GM19328 (cell line): ENCODE data around the gene DCLK1.

Experiments
- ATAC-seq: cut with Tn5 transposase; IDR thresholded peaks from one replicate; pipeline ENCODE4 v1.9.1; 2021; ENCODE audit warnings: mild to moderate bottlenecking, moderate library complexity; ENCODE audit not compliant: unreplicated experiment

DCLK1 gene

DNA sequence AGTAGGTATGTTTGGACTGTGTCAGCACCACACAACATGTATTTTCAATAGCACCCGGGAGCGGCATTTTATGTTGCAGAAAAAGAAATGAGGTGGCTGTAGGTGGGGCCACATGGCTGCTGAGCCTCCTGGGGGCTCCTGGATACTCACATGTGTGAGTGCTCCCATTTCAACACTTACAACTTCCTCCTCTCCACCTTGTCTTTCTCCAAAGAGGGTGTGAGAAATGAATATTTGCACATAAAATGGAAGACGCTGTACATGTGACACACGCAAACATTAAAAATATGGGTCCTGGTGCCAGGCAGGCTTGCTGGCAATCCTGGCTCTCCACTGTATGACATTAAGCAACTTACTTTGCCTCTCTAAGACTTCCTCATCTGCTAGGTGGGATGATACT, 222.1 kb downstream of the DCLK1 start:
- no peak for ATAC-seq

GRCh38 chr13:35908226-35908625, 223.0 kb downstream of the DCLK1 start:
- no peak for ATAC-seq

DNA sequence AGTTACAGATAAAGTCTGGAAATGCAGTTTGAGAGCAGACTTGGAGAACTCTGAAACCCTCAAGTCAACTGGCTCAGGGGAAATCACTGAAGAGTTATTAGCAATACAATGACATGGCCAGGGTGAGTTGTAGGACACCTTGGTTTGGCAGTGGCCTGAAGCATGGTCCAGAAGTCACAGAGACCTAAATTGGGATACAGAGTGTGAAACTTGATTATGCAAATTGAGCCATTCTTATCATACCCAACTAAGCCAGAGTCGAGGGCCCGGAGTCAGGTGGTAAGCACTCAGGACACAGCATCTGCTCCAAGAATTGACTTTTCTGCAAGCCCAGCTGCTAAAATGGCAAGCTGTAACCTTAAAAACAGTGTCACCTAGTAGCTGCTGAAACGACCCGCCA, 224.5 kb downstream of the DCLK1 start:
- ATAC-seq: no peak

- no peak for ATAC-seq
Measured at GRCh38 chr13:35903075-35903474, 228.1 kb downstream of the DCLK1 start.

DNA sequence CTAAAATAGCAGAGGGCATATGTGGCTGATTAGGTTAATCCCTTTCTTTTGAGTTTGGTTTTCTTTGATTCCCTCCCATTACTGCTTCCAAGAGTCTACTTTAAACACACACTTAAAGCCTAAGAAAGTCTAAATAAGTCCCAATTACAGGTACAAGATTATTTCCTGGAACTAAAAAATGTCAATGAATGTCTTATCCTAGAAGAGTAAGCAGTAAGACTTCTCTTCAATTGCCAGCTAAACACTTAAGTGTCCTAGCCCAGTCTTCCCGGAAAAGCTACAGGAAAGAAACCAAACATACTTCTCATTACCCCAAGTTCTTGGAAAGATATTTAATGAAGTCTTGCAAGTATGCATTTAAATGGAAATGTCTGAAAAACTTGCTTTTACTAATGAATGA, 233.1 kb downstream of the DCLK1 start:
- no peak for ATAC-seq

DNA sequence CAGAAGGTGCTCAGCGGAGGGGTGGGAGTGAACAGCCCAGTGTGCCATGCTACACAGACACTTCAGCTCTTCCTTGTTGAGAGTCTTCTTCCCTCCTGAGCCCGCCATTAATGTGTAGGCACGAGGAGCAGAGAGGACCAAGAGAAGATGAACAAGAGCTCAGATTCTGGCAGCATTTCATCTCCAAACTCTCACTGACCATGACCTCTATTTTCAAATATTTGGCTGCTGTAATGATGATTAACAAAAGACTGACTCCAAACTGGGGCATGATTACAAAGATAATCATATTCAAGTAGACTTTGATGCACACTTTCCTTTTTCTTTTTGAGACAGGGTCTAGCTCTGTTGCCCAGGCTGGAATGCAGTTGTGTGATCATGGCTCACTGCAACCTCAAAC, 236.5 kb downstream of the DCLK1 start:
- ATAC-seq: no peak

GRCh38 chr13:35892837-35893814, 238.1 kb downstream of the DCLK1 start:
- no peak for ATAC-seq

GRCh38 chr13:35891507-35892441, 239.4 kb downstream of the DCLK1 start:
- ATAC-seq: no peak

DNA sequence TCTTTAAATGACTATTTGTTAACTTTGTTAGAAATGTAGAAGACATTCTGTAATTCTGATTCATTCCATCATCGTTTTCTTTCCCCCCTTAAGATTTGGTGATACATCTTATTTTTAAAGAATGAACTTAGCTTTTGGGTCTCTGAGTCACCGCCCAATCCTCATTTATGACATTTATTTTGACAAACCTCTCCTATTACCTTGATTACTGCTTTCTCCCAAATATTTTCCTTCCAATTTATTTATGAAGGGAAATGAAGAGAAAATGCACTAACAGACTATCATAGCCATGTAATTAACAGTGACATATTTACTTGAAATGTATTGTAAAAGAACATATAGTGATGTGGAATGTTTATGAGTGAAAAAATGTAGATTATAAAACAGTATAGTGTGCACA, 241.6 kb downstream of the DCLK1 start:
- ATAC-seq: no peak

DNA sequence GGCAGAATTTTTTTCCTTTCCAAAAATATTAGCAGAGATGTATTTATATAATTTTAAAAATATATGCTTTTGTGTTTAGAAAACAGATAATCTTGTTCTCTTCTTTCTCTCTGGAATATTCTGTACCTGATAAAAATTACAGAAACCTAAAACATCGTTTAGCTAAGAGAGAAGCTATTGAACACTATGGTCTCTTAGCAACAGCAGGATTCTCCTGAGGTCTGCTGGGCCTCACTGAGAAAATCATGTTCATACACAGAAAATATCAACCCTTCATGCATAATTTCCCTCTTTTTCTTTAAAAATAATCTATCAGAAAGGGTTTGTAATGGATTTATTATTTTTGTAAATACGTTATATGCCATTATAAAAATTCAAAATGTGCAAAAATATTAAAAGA, 242.2 kb downstream of the DCLK1 start:
- no peak for ATAC-seq

DNA sequence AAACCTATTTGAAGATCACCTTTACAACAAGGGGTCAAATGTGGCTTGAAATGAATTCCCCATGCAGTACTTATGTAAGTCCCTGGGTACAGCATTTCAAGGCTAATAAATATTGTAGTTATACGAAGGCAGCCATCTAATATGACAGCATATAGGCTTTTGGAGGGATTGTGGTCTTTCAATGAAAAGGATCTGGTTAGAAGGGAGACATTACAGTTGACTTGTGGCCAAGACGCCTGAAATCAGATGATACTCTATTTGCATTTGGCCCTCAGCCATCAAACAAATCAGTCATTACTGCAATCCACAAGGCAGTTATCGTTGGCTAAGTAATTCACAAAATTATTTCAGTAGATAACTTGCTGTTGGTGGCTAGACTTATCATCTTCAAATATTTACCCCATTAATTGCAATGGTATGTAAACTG, 242.7 kb downstream of the DCLK1 start:
- ATAC-seq: no peak

DNA sequence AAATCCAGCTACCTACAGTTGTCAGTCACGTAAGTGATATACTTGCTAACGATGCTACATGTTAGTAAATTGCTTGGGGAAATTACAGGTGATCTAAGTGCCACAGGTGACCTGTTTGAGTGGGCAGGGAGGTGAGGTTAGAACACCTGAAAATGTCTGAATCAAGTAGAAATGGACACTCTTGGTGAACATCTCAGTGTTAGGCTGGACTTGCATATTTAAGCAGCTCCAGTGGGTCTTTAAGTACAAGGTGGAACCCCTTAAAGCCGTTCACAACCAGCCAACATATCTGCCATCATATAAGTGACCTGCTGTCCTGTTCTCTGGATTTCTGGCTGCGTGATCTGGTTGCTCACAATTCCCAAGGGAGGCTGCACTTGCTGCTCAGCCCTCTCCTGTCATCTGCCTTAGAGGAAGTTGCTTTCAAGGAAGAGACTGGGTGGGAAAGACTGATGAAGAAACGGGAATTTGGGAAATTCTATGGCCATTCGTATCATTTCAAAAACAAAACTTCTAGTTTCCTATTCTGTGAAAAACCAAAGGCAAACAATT, 244.0 kb downstream of the DCLK1 start:
- ATAC-seq: no peak

GRCh38 chr13:35886332-35887114, 244.7 kb downstream of the DCLK1 start:
- no peak for ATAC-seq

GRCh38 chr13:35884211-35884760, 246.9 kb downstream of the DCLK1 start:
- no peak for ATAC-seq

DNA sequence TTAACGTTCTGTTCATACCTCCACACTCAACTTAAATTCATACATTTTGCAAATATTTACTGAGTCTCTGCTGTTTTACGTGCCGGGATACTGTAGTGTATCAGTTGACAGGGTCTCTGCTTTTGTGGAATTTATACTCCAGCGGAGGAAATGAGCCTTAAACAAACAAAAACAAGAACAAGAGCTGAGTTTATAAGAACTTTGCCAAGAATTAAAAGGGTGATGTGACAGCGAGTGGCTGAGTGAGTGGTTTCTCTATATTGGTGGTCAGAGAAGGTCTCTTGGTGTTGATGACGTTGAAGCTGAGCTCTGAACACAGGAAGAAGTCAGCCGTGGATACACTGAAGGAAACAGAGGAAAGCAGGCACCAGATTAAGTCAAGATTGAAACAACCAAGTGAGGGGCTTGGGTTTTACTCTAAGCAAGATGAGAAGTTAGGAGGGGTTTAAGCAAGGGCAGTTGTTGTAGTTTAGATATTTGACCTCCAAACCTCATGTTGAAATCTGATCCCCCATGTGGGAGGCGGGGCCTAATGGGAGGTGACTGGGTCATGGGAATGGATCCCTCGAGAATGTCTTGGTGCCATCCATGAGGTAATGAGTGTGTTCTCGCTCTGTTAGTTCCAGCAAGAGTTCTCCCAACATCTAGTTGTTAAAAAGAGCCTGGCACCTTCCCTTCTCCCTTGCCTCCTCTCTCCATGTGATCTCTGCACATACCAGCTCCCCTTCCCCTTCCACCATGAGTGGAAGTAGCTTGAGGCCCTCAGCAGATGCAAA, 248.3 kb downstream of the DCLK1 start:
- no peak for ATAC-seq

DNA sequence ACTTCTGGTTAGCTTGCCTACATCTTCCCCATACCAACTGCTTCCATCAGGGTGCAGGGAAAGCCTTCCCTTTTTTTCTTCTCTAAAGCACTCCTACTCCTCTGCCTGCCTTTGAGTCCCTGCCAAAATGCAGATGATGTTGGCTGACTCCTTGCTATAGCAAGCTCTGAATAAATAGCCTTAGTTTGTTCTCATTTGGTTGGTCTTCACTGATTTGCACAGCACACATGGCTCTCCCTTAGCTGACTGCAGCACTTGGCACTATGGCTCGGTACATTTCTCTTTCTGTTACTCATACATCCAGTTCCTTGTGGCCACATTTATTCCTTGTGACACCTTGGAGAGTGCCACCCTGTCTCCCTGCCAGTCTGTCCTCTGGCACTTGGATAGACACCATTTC, 249.8 kb downstream of the DCLK1 start:
- no peak for ATAC-seq

- ATAC-seq: no peak
Measured at GRCh38 chr13:35879111-35879510, 252.1 kb downstream of the DCLK1 start.

- no peak for ATAC-seq
Measured at GRCh38 chr13:35876601-35877000, 254.6 kb downstream of the DCLK1 start.

GRCh38 chr13:35874704-35875103, 256.5 kb downstream of the DCLK1 start:
- ATAC-seq: no peak
